GM21423 (cell line): ENCODE results near the gene NOL9.
A peak's percentile ranks its signal among the peaks of the same experiment; 100 is the strongest.
"Not testable (repeated sequence)": the region's sequence is repeated elsewhere in the genome, so short reads cannot be mapped to it uniquely, and the experiment has no call there.

Experiments used
- ATAC-seq: cut with Tn5 transposase; IDR thresholded peaks from one replicate; pipeline ENCODE4 v1.9.1; 2021; ENCODE audit warnings: mild to moderate bottlenecking, moderate library complexity; ENCODE audit not compliant: unreplicated experiment

The NOL9 gene

DNA sequence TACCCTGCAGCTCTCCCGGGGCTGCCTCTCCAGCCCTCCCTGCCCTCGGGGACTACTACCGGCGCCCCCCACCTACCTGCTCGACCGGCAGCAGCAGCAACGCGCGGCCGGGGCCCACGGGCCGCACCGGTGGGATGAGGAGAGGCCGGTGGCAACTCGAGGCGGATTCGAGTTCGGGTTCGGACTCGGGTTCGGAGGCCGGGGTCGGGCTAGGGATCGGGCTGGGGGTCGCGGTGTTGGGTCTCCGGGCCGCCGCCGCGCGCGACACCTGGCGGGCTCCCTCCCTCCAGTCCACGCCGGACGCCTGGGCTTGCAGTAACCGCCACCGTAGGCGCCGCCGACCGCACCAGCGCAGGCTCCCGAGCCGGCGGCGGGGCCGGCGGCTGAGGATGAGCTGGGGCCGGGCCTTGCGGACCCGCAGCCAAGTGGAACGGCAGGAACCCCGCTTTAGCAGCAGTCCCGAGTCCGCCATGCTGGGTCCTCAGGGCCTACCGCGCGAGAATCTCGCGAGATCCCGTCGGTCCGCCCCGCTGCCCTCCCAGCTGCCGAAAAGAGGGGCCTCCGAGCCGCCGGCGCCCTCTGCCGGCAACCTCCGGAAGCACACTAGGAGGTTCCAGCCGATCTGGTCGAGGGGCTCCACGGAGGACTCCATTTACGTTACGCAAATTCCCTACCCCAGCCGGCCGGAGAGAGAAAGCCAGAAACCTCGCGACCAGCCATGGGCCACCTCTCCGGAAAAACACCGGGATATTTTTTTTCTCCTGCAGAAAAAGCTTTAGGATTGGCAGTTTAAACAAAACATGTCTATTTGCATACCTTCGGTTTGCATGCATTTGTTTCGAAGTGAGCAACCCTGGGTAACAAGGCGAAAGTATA is at the start of gene NOL9:
Gene NOL9 (minus strand): TSS at position 483 of the 876 bp plus-strand sequence. CDS start 11 bp downstream, at position 472.
- ATAC-seq: peak; percentile 95

DNA sequence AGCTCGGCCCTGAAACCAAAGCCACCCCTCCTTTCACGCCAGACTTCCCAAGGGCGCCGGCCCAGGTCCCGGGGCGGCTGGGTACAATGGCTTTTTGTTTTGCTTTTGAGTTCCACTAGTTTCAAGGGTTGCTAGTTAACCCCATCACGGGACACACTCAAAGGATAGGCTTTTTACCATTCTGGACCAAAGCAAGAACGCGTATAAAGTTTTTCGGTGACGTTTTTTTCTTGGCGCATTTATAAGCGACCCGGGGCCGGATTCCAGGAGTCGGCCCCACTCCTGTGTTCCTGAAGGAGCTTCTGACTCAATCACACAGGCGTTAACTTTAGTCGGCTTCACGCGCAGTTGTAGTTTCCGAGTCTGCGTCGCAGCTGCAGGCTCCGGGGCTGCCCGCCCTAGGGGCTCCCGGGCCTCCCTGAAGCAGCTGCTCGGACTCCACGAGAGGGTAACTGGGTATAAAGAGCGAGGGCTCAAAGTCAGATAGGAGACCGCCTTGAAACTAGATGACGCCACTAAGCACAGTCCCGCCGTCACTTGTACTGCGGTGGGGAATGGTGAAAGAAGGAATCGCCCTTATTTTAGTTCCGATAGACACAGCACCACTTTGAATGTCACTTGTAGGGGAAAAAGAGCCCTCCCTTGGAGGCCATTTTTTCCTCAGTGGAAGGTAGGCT is 49.1 kb upstream of the NOL9 start:
- peak; percentile 30 for ATAC-seq

DNA sequence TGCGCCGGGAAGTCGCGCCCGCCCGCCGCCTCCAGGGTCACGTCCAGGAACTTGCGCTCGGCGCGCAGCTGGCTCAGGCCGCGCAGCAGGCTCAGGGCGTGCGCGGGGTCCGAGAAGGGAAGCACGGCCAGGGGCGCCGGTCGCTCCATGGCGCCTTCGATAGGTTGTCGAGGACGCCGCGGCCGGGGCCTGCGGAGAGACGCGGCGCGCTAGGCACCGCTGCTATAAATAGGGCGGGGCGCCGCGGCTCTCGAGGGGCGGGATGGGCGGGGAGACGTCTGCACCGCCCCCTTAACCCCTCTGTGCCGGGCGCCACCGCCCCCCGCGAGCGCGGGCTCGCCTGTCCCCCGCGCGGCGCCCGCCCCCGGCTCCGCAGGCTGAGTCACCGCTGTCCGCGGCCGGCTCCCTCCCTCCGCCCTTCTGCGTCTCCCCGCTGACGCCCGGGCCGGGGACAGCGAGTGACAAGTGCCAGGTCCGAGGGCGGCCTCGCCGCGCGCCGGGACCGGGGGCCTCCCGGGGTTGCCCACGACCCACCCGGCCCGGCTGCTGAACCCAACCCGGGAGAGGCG is 48.4 kb upstream of the NOL9 start, which contains the start of gene KLHL21:
Gene KLHL21 (minus strand): TSS at position 201 of the 569 bp plus-strand sequence. CDS start 52 bp downstream, at position 149.
- peak; percentile 52 for ATAC-seq

DNA sequence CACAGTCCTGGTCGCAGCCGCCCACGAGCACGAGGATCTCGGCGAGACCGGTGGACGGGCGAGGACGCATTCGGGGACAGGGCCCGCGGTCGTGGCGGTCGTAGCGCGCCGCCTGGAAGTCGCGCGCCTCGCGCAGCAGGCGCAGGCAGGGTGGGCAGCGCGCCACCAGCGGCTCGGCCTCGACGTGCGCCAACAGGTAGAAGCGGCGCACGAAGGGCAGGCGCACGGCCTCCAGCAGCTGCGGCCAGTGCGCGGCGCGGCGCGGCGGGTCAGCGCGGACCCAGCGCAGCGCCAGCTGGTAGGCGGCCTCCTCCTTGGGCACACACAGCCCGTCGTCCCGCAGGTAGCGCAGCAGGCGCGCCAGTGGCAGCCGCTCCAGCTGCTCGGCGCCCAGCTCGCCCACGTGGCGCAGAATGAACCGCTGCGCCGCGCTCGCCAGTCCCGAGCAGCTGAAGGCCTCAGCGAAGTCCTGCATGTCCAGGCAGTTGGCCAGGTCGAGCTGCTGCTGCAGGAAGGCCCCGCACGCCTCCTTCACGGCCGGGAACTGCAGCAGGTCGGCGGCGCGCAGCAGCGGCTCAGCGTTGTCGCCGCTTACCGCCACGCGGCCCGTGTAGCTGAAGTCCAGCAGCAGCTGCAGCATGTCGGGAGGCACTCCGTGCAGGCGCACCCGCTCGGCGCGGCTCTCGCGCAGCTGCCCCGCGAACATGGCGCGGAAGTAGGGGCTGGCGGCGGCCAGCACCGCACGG is 47.8 kb upstream of the NOL9 start:
- peak; percentile 25 for ATAC-seq

DNA sequence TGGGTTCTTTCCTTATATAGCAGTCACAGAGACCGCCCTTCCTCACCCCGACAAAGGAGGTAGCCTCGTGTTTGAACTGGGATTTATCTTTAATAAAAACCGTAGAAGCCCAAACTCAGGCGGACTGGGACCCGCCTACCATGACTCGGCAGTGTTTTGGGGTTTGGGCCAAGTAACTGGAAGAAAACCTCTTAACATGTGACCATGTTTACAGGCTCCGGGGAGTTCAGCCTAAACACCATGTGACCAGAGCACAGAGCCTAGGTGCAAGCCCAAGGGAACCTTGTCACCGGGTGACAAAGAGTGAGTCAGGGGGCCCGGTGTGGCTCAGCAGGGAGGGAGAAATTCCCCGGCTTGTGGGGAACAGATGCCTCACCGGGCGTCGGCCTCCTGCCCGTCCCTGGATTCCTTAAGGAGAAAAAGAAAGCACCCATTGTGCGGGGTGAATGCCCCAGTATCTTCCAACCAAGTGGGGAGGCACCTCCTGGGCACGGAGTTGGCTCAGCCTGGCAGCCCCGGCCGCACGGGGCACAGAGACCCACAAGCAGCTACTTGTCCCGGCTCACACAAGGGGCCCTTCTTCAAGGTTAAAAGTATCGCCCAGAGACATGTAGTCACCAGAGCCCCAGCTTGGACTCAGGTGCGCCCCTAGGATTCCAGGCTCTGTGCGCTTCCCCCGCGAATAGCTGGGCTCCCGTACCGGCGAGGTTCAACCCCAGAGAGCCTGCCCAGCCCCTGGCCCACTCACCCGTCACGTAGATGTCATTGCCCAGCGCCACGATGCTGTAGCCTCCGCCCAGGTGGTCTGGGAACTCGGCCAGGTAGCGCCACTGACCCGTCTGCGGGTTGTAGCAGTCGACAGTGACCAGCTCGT is 47.0 kb upstream of the NOL9 start:
- ATAC-seq: peak; percentile 21

DNA sequence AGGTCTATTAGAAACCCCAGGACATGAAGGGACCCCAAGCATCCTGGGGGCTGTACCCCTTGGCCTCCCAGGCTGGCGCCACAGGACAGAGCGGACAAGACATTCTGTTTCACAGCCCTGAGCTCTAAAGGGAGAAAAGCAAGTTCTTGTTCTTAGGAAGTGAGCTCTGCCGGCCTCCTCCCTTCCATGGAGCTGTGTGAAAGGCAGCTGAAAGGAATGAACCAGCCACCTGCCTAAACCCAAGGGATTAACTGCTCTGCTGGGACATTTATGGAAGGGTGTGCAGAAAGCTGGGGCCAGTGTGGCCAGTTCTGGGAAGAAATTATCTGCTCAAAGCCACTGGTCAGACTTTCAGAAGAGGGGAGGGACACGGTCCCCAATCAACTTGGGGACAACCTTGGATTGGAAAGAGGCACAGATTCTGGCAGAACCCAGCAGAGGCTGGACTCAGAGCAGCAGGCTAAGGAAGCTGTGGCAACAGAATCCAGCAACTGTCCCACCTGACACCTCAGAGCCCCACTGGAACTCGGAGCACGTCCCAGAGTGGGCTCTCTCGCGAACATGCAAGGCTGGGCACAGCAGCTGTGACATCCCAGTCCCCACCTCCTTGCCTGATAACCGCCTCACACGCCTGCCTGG is 46.2 kb upstream of the NOL9 start:
- ATAC-seq: no peak

GRCh38 chr1:6599991-6600390 is 45.7 kb upstream of the NOL9 start:
- not testable (repeated sequence) for ATAC-seq

DNA sequence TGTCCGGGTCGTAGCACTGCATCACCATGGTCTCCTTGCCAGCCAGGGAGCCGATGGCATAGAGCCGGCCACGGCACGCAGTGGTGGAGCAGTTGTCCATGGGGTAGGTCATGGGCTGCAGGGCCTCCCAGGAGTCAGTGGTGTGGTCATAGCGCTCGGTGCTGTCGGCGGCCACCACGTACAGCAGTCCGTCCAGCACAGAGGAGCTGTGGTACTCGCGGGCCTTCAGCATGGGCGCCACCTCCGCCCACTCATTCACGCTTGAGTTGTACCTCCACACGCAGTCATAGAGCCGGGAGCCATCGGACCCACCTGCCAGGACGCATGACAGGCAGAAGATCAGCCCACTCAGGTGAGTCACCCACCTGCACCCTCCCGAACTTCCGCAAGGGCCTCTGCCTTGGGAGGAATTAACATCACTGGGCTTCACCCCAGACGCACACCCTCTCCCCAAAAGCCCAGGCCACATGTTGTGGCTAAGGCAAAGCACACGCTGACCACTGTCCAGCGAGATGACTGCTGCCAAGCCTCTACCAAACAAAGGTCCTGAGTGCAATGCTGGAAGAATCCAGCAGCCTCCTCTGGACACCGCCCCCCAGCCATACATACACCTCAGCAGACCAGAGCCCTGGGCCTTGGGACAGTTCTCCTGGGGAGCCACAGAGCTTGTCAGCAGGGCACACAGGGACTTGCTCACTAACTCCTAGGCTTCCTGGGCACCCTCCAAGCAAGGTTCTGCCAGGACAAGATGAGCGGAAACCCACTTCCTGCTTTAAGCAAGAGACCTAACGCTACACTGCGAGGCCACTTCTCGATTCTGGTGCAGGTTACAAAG is 45.0 kb upstream of the NOL9 start:
- no peak for ATAC-seq

DNA sequence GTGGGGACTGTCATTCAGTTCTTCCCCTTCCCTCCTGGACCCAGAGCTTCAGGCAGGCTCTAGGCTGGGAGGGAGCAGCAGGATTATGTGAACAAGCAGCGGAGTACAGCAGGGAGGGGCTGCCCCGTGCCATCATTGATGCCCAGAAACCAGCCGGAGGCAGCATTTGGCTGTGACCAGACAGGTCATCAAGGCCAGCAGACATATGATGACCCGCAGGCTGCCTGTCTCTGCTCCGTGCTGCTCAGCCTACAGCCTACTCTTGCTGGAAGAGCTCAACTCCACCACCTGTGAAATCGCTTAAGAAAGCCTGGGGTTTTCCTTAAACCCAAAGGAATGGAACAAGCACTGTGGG is 43.4 kb upstream of the NOL9 start:
- no peak for ATAC-seq

- ATAC-seq: no peak
Observed at GRCh38 chr1:6596886-6597776, 42.8 kb upstream of the NOL9 start.

GRCh38 chr1:6596351-6596750 is 42.0 kb upstream of the NOL9 start:
- ATAC-seq: no peak

- no peak for ATAC-seq
Observed at GRCh38 chr1:6594977-6595740, 40.8 kb upstream of the NOL9 start.

- no peak for ATAC-seq
Observed at GRCh38 chr1:6593810-6594209, 39.5 kb upstream of the NOL9 start.

- no peak for ATAC-seq
Observed at GRCh38 chr1:6592865-6593593, 38.7 kb upstream of the NOL9 start.

GRCh38 chr1:6592441-6592840 is 38.1 kb upstream of the NOL9 start:
- ATAC-seq: no peak

- ATAC-seq: no peak
Observed at GRCh38 chr1:6591644-6592043, 37.3 kb upstream of the NOL9 start.
